ENCODE data around the gene STK25.

The STK25 gene

DNA sequence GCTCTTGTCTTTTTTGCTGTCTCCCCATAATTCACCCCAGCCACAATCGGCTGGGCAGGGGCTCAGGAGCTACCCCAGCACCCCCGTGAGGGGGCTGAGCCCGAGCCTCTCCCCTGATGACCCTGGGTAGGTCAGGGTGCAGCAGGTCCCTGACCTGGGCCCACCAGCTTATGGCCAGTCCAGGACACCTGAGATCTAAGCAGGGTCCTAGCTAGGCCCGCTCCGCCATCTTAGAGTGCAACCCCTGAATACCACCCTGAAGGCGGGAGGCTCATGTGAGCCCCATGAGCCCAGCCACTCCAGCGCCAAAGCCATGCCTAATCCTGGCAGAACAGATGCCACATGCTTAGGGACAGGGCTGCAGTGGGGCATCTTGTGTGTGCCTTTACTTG lies 16.2 kb downstream of the STK25 start:
- no peak for DNase-seq

DNA sequence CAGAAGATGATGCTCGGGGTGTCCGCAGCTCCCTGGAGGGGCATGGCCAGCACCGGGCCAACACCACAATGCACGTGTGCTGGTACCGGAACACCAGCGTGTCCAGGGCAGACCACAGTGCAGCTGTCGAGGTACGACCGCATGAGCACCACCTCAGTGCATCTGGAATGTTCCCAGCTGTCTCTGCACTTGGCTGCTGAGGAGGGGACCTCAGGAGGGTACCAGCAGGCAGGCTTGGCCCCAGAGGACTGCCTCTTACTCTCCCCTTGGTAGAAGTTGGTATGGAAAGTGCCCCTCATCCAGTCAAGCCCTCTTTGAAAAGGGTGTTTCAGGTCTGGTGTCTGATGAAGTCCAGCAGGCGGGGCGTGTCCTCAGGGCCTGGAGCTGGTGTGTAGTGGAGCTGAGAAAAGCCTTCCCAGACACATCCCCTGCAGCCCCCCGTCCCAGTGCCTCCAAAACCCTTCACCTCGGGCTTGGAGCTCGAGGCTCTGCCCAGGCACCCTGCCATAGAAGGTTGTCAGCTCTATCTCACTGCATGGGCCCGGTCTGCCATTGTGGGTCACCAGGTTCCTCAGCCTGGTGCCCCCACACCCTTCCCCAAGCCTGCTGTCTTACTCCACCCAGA lies 16.7 kb downstream of the STK25 start:
- DNase-seq = no peak

DNA sequence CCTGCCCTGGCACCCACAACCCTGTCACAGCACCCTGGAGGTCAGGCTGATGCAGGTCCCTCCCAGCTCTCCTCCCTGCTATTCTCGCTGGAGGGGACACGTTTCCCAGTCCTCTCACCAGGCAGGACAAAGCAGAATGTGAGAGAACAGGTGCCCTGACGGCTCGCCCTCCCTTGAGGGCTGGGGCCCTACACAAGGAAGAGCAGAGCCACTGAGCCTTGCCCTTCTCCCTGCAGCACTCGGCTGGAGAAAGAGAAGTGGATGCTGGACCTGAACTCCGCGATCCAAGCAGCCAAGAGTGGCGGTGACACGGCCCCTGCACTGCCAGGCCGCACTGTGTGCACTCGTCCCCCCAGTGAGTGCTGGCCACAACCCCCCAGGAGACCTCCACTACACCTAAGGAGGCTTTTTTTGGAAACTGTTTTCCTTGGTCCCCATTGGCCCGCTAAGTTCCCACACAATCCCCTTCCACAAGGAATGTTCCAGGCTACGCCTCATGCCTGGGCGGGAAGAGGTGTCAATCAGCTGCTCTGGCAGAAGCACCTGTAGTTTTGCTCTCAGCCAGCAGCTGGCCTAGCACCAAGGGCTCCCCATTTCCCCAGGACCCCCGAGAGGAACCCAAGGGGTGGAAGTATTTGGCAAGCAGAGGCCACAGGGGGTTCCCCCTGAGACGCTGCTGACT lies 17.4 kb downstream of the STK25 start:
- DNase-seq = no peak

DNA sequence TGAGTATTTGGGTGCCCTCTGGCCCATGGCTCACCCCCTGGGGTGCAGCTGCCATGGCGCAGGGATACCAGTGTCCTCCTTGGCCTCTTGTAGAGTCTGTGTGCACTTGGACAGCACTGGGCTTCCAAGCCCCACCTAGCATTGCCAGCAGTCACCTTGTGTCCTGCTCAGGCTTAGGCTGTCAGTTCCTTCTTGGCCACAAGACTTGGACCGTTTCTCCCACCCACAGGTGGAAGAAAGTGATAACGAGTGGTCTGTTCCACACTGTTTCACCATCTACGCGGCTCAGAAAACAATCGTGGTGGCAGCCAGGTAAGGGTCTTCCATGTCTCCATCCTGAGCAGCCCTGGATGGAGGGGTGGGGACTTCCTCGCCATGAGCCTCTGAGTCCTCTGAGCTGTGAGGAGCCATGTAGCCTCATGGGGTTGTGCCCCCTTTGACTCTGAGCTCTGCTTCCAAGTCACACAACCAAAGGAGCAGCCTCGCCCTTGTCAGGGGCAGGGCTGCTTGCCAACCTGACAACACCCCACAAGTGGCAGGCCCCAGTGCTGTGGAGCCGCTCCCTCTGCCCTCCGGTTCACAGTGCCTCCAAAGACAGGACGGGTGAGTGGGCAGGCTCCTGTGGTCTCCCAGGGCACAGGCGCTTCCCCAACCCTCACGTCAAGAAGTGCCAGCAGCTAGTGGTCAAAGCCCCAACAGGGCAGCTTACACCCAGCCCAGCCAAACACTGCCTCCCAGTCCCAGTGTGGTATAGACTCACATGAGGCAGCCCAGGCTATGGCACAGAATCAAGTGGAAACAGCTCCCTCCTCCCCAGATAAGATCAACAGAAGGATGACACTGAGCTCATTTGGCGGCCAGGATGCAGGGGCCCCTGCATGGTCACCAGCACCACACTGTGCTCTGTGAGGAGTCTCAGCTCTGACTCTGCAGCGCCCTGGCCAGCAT lies 18.4 kb downstream of the STK25 start:
- DNase-seq = no peak

DNA sequence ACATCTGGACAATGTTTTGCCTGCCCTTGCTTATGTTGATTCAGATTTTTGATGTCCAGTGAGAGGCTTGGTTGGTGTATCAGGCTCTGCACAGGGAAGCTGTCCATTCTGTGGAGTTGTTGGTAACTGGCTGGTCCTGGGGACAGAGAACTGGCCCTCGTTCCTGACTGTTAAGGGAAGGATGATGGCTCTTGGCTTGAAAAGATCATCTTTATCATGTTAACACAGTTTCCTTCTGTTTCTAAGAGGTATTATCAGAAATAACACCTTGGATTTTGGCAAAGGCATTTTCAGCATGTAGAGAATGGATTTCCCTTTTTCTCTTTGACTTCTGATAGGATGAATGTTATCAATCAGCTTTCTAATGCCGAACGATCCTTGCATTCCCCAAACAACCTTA lies 19.3 kb downstream of the STK25 start:
- DNase-seq = no peak

DNA sequence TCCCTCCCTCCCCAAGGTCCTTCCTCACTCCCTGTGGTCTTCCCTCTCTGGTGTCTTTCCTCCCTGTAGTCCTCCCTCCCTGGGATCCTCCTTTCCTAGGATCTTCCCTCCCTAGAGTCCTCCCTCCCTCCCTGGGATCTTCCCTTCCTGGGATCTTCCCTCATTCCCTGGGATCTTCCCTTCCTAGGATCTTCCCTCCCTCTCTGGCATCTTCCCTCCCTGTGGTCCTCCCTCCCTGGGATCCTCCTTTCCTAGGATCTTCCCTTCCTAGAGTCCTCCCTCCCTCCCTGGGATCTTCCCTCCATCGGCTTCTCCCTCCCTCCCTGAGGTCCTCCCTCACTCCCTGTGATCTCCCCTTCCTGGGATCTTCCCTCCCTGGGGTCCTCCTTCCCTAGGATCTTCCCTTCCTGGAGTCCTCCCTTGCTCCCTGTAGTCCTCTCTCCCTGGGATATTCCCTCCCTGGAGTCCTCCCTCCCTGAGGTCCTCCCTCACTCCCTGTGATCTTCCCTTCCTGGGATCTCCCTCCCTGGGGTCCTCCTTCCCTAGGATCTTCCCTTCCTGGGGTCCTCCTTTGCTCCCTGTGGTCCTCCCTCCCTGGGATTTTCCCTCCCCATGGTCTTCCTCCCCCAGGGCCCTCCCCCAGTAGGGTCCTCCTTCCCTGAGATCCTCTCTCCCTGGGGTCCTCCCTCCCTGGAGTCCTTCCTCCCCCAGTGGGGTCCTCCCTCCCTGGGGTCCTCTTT lies 23.0 kb downstream of the STK25 start:
- no peak for DNase-seq

DNA sequence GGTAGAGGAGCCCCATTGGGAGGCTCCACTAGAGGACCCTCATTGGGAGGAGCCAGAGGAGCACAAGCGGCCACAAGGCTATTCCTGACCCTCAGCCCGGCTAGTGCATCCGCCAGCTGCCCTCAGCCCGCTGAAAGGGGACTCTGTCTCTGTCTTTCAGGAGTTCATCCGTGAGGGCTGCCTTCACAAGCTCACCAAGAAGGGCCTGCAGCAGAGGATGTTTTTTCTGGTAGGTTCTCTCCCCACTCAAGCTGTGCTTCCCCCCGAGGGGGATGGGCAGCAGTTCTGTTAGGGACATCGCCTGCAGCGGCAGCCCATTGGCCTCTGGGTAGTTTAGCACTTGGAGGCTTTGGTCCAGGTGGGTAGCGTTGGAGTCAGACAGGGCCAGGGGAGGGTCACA lies 25.1 kb downstream of the STK25 start:
- DNase-seq = no peak

DNA sequence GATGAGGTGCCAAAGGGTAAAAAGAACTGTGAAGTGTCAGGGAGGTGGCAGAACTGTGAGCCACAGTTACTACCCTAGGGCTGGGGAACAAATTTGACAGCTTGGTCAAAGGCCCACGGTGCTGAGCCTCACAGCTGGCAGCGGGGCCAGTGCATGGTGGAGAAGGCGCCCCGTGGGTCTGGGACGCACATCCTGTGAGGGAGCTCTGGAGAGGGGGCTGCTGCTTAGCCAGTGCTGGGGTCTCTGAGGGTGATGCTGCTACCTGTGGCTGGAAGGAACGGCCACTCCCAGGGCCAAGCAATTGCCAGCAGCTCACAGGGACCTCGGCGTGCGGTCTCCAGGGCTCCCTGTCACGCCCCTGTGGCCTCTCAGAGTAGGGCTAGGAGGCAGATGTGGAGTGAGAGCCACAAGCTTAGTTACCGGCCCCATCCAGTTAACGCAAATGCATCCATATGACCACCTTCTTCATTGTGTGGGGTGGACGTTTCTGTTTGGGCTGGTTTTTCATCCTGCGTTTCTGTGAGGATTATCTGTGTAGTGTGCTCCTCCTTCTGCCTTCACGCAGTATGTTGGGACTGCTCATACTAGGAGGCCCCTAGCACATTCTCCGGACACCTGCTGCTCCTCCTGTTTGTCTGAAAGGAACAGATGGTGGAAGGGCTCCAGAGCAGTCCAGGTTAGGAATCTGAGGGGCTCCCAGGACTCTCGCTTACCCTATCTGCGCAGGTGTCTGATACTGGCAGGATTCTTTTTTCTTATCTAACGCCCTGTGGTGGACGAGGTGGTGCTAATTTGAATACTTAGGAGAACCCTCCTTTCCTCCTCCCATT lies 26.0 kb downstream of the STK25 start:
- DNase-seq = no peak

DNA sequence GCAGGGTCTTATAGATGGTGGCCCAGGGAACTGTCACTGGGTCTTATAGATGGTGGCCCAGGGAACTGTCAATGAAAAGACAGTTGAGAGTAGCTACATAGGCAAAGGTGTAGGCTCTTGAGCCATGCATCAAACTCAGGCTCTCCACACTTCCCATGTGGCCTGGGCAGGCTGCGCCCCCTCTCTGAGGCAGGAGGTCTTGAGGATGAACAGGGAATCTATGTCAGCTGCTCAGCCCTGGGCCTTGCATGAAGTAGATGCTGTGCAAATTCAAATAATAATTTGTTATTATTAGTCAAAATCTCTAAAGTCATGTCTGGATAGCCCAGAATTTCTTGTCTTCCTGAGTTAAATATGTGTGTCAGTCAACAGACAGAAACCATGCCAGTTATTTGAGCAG lies 26.7 kb downstream of the STK25 start:
- DNase-seq = no peak

DNA sequence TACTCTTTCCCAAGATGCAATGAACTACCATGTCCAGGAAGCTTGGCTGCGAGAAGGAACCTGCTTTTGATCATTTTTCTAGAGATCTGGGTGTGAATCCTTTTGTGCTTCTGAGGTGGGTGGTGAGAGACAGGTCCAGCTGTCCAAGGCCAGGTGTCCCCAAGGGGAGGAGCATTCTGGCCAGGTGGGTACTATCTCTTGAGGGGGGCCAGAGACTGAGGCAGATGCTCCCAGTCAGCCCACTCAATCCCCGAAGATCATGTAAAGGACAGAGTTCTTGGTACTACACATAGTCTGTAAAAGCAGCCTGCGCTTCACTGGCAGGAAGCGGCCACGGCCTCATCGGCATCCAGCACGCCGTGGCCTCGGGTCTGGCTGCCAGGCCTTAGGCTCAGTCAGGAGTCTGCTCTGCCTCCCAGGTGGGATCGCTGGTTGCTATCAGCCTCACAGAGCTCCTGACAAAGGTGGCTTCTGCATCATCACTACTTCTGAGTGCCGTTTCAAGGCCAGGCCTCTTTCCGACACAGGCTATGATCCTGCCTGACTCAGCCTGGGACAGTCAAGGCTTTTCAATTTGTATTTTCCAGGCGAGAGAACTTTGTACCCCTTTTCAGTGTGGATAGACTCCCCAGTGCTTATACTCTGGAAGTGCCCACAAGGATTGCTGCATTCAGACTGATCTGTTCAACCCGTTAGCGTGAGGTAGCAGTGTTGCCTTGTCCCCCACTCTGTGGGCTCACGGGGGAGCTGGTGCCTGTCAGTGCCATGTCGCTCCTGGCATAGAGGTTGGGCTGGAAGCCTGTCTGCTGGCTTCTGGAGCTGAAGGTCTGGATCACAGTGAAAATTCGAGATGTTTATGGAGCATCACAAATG lies 29.1 kb downstream of the STK25 start:
- DNase-seq = no peak

DNA sequence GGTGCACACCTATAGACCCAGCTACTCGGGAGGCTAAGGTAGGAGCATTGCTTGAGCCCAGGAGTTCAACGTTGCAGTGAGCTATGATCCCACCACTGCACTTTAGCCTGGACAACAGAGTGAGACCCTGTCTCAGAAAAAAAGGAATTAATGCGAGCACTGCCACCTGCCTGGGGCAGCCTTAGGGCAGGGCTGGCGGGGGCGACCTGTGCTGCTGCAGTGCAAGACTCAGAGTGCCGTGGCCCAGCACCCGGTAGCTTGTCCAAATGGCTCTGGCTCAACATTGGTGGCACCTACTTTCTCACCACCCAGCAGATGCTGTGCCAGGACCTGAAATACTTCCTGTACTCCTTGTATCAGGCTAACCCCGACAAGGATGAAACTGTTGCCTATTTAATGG lies 30.2 kb downstream of the STK25 start:
- no peak for DNase-seq

DNA sequence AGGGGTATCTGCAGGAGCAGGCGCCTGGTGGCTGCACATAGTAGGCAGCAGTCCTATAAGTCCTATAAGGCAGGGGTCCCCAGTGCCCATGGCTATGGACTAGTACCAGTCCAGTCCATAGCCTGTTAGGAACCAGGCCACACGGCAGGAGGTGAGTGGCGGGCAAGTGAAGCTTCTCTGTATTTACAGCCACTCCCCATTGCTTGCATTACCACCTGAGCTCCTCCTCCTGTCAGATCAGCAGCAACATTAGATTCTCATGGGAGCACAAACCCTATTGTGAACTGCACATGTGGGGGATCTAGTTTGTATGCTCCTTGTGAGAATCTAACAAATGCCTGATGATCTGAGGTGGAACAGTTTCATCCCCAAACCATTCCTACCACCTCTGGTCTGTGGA lies 33.1 kb downstream of the STK25 start:
- DNase-seq = no peak

DNA sequence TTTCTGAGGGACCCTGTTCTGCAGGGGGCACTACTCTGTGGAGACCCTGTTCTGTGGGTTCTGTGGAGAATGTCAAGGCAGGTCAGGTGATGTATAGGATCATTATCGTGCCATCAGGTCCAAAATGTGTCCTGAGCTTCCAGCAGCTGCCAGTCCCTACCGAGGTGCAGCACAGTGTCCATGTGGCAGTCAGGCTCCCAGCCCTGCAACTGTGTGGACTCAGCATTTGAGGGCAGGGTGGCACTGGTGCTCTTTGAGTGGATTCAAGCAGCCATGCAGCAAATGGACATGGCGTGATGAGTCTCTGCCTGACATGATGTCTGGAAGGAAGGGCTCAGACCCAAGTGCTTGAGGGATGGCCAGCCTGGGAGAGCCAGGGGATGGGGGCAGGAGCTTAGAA lies 35.0 kb downstream of the STK25 start:
- DNase-seq = no peak

DNA sequence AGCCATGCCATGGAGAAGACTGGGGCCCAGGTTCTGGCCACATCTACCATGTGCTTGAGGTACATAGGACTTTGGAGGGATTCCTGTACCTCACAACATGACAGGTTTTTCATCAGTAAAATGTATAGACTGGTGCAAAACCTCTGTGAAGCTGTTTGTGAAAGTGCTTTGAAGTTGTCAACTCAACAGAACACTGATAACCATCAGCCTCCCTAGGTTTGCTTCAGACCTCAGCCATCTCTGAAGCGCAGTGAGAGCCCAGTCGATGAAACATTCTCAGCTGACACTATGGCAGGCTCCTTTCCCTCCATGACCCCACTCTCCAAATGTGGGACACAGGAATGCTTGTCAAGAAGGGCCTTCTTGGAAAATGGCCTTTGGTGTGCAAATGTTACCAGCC lies 38.6 kb downstream of the STK25 start:
- no peak for DNase-seq

DNA sequence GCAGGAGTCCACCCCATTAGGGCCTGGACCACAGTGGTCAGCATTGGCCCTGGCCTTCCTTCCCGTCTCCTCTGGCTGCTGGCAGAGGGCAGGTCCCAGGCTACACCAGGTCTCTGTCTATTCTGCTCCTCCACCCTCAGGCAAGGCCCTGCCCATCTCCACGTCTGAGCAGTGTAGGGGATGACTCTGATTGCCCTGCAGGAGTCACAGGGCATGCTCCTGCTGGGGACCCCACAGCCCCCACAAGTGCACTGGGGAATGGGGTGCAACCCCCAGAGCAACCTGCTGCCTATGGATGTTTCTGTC lies 40.0 kb downstream of the STK25 start:
- DNase-seq = no peak

DNA sequence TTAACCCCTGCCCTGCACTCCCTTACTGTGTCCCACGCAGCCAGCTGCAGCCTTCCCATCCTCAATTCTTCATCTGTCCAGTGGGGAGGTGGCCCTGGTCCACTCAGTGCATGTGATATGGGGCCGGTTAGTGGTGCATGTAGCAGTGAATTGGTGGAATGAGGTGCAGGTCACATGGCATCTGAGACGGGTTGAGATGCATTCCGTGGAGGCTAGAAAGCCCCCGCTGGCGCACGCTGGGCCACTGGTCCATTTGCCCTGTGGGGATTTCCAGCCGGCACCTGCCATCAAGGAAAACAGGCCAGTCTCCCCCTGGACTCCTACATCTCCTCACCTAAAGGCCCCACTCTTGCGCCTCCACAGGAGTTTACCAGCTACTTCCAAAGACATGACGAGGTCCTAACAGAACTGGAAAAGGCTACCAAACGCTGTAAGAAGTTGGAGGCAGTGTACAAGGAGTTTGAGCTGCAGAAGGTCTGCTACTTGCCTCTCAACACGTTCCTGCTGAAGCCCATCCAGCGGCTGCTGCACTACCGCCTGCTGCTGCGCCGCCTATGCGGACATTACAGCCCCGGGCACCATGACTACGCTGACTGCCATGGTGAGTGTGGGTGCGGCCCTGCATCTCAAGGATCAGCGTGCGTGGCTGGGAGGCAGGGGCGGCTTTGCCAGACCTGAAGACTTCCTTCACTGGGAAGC lies 40.5 kb downstream of the STK25 start:
- no peak for DNase-seq

DNA sequence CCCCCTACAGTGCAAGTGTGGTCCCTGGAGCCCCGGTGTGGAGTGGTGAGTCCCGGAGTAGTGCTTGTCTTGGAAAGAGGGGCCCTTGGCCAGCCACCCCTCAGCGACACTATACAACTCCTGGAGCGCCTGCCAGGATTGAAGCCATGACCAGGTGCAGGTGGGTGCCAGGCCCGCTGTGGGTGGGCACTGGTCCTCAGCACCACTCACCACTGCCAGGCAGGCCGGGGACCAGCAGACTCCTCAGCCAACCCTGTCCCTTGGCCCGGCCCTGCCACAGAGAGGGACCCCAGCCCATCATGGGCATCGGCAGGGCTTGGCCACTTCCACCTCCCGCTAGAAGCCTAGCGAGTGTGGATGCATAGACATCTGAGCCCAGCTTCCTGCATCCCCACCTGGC lies 42.2 kb downstream of the STK25 start:
- DNase-seq = no peak

DNA sequence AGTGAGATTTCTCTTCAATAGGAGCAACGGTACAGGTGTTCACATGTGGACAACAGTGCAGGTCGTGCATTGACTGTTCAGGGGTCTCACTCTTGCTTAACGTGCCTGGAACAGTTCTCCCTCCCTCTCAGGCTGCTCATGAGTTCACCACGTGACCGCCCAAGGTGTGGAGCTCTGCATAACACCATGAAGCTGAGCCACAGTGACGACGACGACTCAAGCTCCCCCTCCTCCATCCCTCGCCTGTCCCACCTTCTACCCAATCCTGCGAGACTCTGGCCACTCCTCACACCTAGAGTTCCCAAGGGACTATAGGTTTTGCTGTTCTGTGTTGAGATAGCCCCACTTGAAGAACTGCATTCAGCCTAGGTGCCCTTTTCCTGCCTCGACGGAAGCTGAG lies 42.8 kb downstream of the STK25 start:
- DNase-seq = no peak

DNA sequence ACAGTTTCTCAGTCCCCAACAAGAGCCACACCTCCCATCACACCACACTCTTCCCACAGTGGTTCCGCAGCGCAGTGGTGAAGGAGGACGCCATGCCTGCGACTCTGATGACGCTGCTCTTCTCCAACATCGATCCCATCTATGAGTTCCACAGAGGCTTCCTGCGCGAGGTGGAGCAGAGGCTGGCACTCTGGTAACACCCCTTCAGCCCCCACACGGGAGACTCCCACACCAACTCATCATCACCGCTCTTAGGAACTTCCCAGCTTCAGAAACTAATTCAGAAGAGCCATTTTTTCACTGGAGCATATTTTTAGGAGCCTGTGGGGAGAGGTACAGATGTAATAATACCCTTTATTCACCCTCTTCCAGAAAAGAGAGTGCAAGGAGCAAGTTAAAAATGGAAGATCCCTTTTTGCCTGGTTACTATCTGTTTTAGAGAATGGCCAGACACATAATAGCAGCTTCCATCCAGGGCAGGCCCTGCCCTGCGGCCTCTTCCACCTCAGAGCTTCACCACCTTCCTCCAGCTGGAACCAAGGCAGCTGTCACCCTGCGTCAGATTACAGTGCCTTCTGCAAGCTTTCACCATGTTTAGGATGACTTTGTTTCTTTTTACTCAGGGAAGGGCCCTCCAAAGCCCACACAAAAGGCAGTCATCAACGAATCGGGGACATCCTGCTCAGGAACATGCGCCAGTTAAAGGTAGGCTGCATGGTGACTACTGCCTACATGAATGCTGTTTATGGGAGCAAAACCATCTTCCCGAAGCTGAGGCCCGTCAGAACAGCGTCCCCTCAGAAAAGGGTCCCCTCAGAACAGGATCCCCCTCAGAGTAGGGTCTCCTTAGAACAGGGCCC lies 44.9 kb downstream of the STK25 start:
- no peak for DNase-seq
